ENCODE results near the gene OSBPL5.
"Not testable (repeated sequence)": the region's sequence is repeated elsewhere in the genome, so short reads cannot be mapped to it uniquely, and the experiment has no call there.

The OSBPL5 gene

DNA sequence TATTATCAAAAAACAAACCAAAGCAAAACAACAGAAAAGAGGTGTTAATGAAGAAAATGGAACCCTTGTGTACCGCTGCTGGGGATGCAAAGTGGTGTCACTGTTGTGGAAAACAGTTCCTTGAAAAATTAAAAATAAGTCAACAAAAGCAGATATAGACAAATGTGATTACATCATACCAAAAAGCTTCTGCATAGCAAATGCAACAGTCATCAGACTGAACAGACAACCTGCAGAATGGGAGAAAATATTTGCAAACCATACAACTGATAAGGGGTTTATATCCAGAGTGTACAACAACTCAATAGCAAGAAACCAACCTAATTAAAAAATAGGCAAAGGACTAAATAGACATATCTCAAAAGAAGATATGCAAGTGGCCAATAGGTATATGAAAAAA, 85.0 kb downstream of the OSBPL5 start:
- no peaks in the 10 kb centered on the region for H3K36me3 Mint-ChIP-seq
- ATAC-seq, result no peak
- no peak overlapping the region for H3K27ac Mint-ChIP-seq
- no peaks in the 10 kb centered on the region for H3K9me3 Mint-ChIP-seq
- no peaks in the 10 kb centered on the region for H3K4me1 Mint-ChIP-seq
- H3K27me3 Mint-ChIP-seq, result peaks cover 9% of the 10 kb centered on the region
- no peak overlapping the region for H3K4me3 Mint-ChIP-seq

DNA sequence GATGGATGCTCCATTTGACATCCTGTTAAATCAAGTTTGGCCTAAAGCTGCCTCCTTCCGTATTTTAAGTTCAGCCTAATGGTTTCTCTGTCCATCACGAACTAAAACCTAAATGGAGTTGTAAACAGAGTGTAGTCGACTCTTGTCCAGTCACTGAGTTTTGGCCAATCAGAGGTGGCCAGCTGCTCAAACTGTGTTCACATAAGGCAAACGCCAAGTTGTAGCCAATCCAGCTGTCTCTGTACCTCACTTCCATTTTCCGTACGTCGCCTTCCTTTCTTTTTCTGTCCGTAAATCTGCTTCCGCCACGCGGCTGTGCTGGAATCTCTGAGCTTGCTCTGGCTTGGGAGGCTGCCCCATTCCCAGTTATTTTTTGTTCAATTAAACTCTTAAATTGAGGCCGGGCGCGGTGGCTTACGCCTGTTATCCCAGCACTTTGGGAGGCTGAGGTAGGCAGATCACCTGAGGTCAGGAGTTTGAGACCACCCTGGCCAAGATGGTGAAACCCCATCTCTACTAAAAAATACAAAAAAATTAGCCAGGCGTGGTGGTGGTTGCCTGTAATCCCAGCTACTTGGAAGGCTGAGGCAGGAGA, 87.2 kb downstream of the OSBPL5 start:
- no peak for ATAC-seq
- Mint-ChIP-seq H3K27ac (no peak overlapping the region), H3K27me3 (peaks cover 9% of the 10 kb centered on the region)

GRCh38 chr11:3077189-3077836, 87.8 kb downstream of the OSBPL5 start:
- Mint-ChIP-seq H3K27me3 (peaks cover 9% of the 10 kb centered on the region), H3K4me1 (no peaks in the 10 kb centered on the region), H3K9me3 (no peaks in the 10 kb centered on the region), H3K36me3 (no peaks in the 10 kb centered on the region), H3K27ac (no peak overlapping the region), H3K4me3 (no peak overlapping the region)
- ATAC-seq, result no peak

More for the DNA sequence above, 87.2 kb downstream of the OSBPL5 start:
- Mint-ChIP-seq H3K9me3 (no peaks in the 10 kb centered on the region), H3K4me1 (no peaks in the 10 kb centered on the region), H3K4me3 (no peak overlapping the region), H3K36me3 (no peaks in the 10 kb centered on the region)

DNA sequence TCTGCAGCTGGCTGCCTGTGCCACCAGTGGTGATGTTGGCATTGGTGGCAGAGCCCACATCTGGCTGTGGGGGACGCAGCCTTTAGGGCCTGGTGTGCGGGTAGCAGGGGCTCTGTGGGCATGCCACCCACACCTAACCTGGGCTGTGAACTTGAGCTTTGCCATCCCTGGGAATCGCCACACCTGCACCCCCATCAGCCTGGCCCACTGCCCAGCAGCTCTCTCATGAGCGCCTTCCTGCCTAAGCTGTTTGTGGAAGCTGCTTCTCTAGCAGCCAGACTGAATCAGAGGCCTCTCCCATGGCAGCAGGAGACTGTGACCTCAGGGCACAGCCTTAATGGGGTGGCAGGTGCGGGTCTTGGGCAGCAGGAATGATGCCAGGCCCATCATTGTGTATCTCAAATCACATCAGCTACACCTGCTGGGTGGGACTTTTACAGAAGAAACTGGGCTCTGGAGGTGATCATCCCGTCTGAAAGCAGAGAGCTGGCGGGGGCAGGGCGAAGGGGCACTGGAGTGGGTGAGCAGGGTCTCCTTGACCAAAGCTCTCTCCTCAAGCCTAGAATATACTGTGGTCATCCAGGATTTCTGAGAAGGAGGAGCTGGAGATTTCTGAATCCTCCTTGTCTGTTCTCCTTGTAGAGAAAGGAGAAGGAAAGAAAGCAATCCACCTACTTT, 90.1 kb downstream of the OSBPL5 start:
- Mint-ChIP-seq H3K27me3 (peaks cover 9% of the 10 kb centered on the region), H3K4me3 (no peak overlapping the region), H3K9me3 (no peaks in the 10 kb centered on the region), H3K27ac (no peak overlapping the region), H3K36me3 (no peaks in the 10 kb centered on the region), H3K4me1 (no peaks in the 10 kb centered on the region)
- peak; percentile 41 for ATAC-seq

DNA sequence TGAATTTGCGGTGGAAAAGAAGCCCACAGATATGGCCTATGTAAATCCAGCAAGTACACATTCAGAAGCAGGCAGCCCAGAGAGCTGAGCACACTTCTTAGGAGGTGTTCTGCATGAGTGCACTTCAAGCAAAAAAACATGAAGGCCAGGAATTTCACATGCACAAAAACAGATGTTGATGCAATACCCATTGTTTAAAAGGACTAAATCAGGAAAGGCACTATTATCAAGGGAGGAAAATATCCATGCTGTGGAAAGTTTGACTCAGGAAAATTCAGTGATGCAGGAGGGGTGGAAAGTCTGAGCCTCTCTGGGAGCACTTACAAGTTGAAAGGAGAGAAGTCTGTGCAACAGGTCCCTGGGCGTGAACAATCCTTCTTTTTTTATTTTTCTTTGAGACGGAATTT, 92.1 kb downstream of the OSBPL5 start:
- H3K27ac Mint-ChIP-seq, result no peak overlapping the region
- no peak for ATAC-seq
- H3K27me3 Mint-ChIP-seq, result peaks cover 20% of the 10 kb centered on the region
- H3K4me1 Mint-ChIP-seq, result no peaks in the 10 kb centered on the region
- H3K9me3 Mint-ChIP-seq, result no peaks in the 10 kb centered on the region
- no peak overlapping the region for H3K4me3 Mint-ChIP-seq
- H3K36me3 Mint-ChIP-seq, result no peaks in the 10 kb centered on the region

DNA sequence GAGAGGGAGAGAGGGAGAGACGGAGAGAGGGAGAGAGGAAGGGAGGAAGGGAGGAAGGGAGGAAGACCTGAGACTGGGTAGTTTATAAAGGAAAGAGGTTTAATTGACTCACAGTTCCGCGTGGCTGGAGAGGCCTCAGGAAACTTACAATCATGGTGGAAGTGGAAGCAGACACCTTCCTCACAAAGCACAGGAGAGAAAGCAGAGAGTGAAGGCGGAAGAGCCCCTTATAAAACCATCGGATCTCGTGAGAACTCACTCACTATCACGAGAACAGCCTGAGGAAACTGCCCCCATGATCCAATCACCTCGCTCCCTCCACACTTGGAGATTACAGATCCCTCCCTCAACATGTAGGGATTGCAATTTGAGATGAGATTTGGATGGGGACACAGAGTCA, 95.7 kb downstream of the OSBPL5 start:
- Mint-ChIP-seq H3K27me3 (peaks cover 42% of the 10 kb centered on the region), H3K9me3 (peaks cover 2% of the 10 kb centered on the region), H3K4me3 (no peak overlapping the region), H3K36me3 (no peaks in the 10 kb centered on the region), H3K27ac (no peak overlapping the region), H3K4me1 (peaks cover 3% of the 10 kb centered on the region)
- no peak for ATAC-seq

DNA sequence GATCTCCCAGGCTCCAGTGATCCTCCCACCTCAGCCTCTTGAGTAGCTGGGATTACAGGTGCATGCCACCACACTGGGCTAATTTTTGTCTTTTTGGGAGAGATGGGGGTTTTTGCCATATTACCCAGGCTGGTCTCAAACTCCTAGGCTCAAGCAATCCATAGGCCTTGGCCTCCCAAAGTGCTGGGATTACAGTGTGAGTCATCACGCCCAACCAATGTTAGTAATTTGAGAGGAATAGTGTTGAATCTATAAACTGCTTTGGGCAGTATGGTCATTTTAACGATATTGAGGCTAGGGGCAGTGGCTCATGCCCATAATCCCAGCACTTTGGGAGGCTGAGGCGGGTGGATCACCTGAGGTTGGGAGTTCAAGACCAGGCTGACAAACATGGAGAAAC, 98.8 kb downstream of the OSBPL5 start:
- not testable (repeated sequence) for ATAC-seq
- H3K27me3 Mint-ChIP-seq, result peaks cover 42% of the 10 kb centered on the region
- H3K4me1 Mint-ChIP-seq, result peaks cover 22% of the 10 kb centered on the region

DNA sequence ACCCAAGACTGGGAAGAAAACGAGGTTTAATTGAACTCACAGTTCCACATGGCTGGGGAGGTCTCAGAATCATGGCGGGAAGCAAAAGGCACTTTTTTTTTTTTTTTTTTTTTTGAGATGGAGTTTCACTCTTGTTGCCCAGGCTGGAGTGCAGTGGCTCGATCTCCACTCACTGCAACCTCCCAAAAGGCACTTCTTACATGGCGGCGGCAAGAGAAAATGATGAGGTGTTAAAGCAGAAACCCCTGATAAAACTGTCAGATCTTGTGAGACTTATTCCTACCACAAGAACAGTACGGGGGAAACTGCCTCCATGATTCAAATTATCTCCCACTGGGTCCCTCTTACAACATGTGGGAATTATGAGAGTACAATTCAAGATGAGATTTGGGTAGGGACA, 100.4 kb downstream of the OSBPL5 start:
- H3K36me3 Mint-ChIP-seq, H3K27ac Mint-ChIP-seq, H3K4me3 Mint-ChIP-seq, ATAC-seq, H3K9me3 Mint-ChIP-seq: not testable (repeated sequence)
- Mint-ChIP-seq H3K4me1 (peaks cover 22% of the 10 kb centered on the region), H3K27me3 (peaks cover 42% of the 10 kb centered on the region)

More for the DNA sequence above, 98.8 kb downstream of the OSBPL5 start:
- H3K9me3 Mint-ChIP-seq, H3K27ac Mint-ChIP-seq, H3K4me3 Mint-ChIP-seq, H3K36me3 Mint-ChIP-seq: not testable (repeated sequence)

DNA sequence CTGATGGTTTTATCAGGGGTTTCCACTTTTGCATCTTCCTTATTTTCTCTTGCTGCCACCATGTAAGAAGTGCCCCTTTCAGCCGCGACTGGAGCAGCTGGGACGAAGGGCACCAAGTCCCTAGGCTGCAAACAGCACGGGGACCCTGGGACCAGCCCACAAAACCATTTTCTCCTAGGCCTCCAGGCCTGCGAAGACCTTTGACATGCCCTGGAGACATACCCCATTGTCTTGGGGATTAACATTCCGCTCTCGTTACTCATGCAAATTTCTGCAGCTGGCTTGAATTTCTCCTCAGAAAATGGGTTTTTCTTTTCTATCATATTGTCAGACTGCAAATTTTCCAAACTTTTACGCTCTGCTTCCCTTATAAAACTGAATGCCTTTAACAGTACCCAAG, 101.2 kb downstream of the OSBPL5 start:
- ATAC-seq, H3K4me3 Mint-ChIP-seq, H3K36me3 Mint-ChIP-seq, H3K9me3 Mint-ChIP-seq: not testable (repeated sequence)
- Mint-ChIP-seq H3K27me3 (peaks cover 35% of the 10 kb centered on the region), H3K4me1 (peaks cover 22% of the 10 kb centered on the region), H3K27ac (peak overlapping the region; percentile 25)

DNA sequence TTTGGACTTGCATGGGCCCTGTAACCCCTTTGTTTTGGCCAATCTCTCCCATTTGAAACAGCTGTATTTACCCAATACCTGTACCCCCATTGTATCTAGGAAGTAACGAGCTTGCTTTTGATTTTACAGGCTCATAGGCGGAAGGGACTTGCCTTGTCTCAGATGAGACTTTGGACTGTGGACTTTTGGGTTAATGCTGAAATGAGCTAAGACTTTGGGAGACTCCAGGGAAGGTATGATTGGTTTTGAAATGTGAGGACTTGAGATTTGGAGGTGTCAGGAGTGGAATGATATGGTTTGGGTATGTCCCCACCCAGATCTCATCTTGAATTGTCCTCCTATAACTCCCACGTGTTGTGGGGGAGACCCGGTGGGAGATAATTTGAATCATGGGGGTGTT, 101.7 kb downstream of the OSBPL5 start:
- H3K4me1 Mint-ChIP-seq, result peaks cover 22% of the 10 kb centered on the region
- ATAC-seq, H3K36me3 Mint-ChIP-seq, H3K9me3 Mint-ChIP-seq, H3K4me3 Mint-ChIP-seq: not testable (repeated sequence)
- H3K27me3 Mint-ChIP-seq, result peaks cover 31% of the 10 kb centered on the region
- peak overlapping the region; percentile 25 for H3K27ac Mint-ChIP-seq

GRCh38 chr11:3060436-3061025, 104.6 kb downstream of the OSBPL5 start:
- H3K27me3 Mint-ChIP-seq, result peaks cover 4% of the 10 kb centered on the region
- no peak for ATAC-seq
- no peak overlapping the region for H3K27ac Mint-ChIP-seq
- no peaks in the 10 kb centered on the region for H3K36me3 Mint-ChIP-seq
- peaks cover 4% of the 10 kb centered on the region for H3K9me3 Mint-ChIP-seq
- no peak overlapping the region for H3K4me3 Mint-ChIP-seq
- H3K4me1 Mint-ChIP-seq, result peaks cover 42% of the 10 kb centered on the region

DNA sequence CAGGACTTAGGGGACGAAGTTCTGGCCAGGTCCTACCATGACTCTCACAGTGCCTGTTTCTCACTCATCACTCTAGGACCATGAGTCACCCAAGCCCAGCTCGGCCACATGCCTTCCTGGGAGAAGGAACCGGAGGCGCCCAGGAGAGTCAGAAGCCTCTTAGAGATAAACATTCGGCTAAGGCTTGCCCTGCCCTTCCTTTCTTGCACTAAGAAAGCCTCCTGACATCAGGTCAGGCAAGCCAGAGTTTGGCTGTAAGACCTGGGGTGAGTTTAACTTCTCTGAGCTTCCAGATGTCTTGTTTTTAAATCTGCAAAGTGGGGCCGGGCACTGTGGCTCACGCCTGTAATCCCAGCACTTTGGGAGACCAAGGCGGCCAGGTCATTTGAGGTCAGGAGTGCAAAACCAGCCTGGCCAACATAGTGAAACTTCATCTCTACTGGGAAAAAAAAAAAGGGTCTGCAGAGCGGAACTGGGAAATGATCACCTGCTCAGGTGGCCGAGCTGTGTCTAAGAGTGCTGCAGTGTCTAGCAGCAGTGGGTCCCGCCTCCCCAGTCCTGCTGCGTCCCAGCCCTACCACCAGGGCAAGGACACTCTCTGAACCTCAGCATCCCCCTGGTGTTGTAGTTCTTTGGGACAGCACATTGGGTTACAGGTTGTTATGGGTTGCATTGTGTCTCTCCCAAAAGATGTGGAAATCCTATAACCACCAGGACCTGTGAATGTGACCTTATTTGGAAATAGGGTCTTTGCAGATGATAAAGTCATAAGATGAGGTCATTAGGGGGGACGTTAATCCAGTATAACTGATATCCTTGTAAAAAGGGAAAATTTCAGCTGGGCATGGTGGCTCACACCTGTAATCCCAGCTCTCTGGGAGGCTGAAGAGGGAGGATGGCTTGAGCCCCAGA, 106.1 kb downstream of the OSBPL5 start:
- peaks cover 48% of the 10 kb centered on the region for H3K4me1 Mint-ChIP-seq
- H3K4me3 Mint-ChIP-seq, result no peak overlapping the region
- H3K36me3 Mint-ChIP-seq, result no peaks in the 10 kb centered on the region
- ATAC-seq, result no peak
- no peaks in the 10 kb centered on the region for H3K9me3 Mint-ChIP-seq
- no peaks in the 10 kb centered on the region for H3K27me3 Mint-ChIP-seq
- no peak overlapping the region for H3K27ac Mint-ChIP-seq

DNA sequence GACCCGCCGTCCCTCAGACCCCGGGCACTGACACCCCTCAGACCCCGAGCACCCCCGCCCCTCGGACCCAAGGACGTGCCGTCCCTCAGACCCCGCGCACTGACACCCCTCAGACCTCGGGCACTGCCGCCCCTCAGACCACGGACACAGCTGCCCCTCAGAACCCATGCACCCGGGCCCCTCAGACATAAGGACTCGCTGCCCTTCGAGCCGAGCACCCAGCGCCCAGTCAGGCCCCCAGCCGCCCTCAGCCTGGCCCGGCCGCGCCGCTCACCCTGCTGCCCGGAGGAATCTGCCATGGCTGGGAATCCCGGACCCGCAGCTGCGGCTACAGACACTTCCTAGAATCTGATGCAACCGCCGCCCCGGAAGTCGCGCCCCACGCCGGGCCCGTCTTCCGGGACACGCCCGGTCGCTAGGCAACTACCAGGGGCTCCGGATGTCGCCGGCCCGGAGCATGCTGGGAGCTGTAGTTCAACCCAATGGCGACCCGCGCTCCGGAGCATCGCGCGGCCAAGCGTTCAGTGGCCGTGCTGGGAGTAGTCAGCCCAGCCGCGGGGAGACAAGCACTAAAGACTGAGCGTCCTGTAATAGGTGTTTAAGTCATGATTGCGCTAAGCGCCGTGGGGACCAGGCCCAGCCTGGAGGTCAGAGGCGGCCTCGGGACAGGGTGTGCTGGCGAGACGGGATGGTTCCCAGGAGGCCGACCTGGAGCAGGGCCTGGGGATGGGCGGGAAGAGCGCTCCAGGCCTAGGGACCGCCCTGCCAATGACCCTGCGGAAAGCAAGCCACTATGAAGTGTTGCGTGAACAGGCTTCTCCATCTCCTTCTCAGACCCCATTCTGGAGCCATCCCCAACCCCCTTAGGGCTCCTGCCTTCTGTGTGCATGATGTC, 107.8 kb downstream of the OSBPL5 start, which contains the start of gene CARS1:
TSS of gene CARS1 (minus strand) at position 355 of the 895 bp plus-strand sequence. CDS start at position 299, 56 bp downstream.
- Mint-ChIP-seq H3K27me3 (no peaks in the 10 kb centered on the region), H3K4me1 (peaks cover 45% of the 10 kb centered on the region), H3K9me3 (no peaks in the 10 kb centered on the region), H3K36me3 (no peaks in the 10 kb centered on the region), H3K27ac (peak within 1 kb of the TSS; percentile 89), H3K4me3 (peak within 1 kb of the TSS; percentile 95)
- peak; percentile 97 for ATAC-seq

Data from stimulated activated memory B cell treated with anti-CD40 and anti-IgM and Interleukin-4, amounts not matched to agents 10 μg/mL and 1 μg/mL and 100 μg/mL, for 72 hours (primary cell).